Thoracic aorta (tissue), 2 donors: ENCODE measurements around the gene PANK1. TPM values are rescaled to one million over a fixed set of nuclear protein-coding genes. Genes with fewer than 3 reads are reported as not detected.

Experiments used
- ATAC-seq: fragments of 150-250 bp; one replicate; pipeline ENCODE4 v1.8.0; 2017; ENCODE audit warnings: low read depth; ENCODE audit not compliant: insufficient number of reproducible peaks, low FRiP score
- DNase-seq: peaks from one replicate; pipeline ENCODE4 v3.0.0-alpha.2; 2020; ENCODE audit warnings: low spot score
- H3K27ac ChIP-seq, 2 donors: fragments of 200-600 bp; sonication (generic); 1 replicate in 1 of 2; 2 replicates in 1 of 2; pipeline ENCODE4 v1.5.1; 2016; ENCODE audit warnings: mild to moderate bottlenecking in 2 of 2, moderate library complexity in 2 of 2
- H3K27me3 ChIP-seq: fragments of 200-600 bp; sonication (generic); replicated peaks from 2 replicates; pipeline ENCODE4 v1.6.0; 2016; ENCODE audit warnings: mild to moderate bottlenecking; ENCODE audit not compliant: insufficient read depth
- H3K36me3 ChIP-seq: fragments of 200-600 bp; sonication (generic); one replicate; pipeline ENCODE4 v1.5.1; 2016
- H3K4me1 ChIP-seq, 2 donors: fragments of 200-600 bp; sonication (generic); 1 replicate in 1 of 2; 2 replicates in 1 of 2; pipeline versions ENCODE4 v1.5.1 to v1.6.0; 2016; ENCODE audit warnings: low read depth in 2 of 2, mild to moderate bottlenecking in 1 of 2; ENCODE audit not compliant: control insufficient read depth in 1 of 2
- H3K4me3 ChIP-seq: fragments of 200-600 bp; sonication (generic); 2 replicates; pipeline ENCODE4 v1.5.1; 2016; ENCODE audit warnings: mild to moderate bottlenecking
- H3K9me3 ChIP-seq: fragments of 200-600 bp; sonication (generic); 2 replicates; pipeline ENCODE4 v1.5.1; 2016
- total RNA-seq, 2 donors: library from RNA; depleted of rRNA; stranded (reverse); fragments of >200 nt; gene quantifications; one replicate each; pipeline versions ENCODE4 v1.1.0 to v1.2.3, GENCODE V29; 2016
- TF ChIP-seq, protein P1 (sequence below): fragments of 200-600 bp; sonication (generic); IDR thresholded peaks from one replicate; pipeline ENCODE4 v1.5.1; 2019; ENCODE audit warnings: antibody characterized with exemption

Gene PANK1
- total RNA-seq, 2 donors from 2014 or later, result 0.95 to 5.5 TPM

- Histone ChIP-seq H3K27me3 (peaks cover 9% of the 10 kb centered on the region), H3K36me3 (no peaks in the 10 kb centered on the region), H3K27ac (no peak overlapping the region), H3K4me1 (peaks cover 12 to 13% of the 10 kb centered on the region in 2 donors), H3K9me3 (no peaks in the 10 kb centered on the region), H3K4me3 (peak overlapping the region; percentile 69)
- TF ChIP-seq, protein P1, sequence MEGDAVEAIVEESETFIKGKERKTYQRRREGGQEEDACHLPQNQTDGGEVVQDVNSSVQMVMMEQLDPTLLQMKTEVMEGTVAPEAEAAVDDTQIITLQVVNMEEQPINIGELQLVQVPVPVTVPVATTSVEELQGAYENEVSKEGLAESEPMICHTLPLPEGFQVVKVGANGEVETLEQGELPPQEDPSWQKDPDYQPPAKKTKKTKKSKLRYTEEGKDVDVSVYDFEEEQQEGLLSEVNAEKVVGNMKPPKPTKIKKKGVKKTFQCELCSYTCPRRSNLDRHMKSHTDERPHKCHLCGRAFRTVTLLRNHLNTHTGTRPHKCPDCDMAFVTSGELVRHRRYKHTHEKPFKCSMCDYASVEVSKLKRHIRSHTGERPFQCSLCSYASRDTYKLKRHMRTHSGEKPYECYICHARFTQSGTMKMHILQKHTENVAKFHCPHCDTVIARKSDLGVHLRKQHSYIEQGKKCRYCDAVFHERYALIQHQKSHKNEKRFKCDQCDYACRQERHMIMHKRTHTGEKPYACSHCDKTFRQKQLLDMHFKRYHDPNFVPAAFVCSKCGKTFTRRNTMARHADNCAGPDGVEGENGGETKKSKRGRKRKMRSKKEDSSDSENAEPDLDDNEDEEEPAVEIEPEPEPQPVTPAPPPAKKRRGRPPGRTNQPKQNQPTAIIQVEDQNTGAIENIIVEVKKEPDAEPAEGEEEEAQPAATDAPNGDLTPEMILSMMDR, result no peak
- no peak for DNase-seq
- ATAC-seq, result no peak
Observed at GRCh38 chr10:89534826-89535166, 110.2 kb downstream of the PANK1 start.

Other genes with a start within 250 kb of the PANK1 start
- 10 to 100 TPM; 19.5 to 24.8 TPM for gene IFIT5, start 230.7 kb downstream of the PANK1 start, total RNA-seq
- gene SLC16A12, start 109.6 kb downstream of the PANK1 start, total RNA-seq, result 1 to 10 TPM; 1.2 to 1.5 TPM
- gene KIF20B, start 56.3 kb upstream of the PANK1 start, total RNA-seq, result 1 to 10 TPM; 2.0 to 9.9 TPM